ENCODE data around the gene MINDY1.

- TF ChIP-seq CTCF (IDR thresholded peaks at IDR 0.05), result no peak
- no peak for TF ChIP-seq POLR2A (IDR thresholded peaks at IDR 0.05)
Measured at GRCh38 chr1:150968491-150968890, 38.2 kb downstream of the MINDY1 start.

Data from thyroid gland (tissue), 4 donors.